ENCODE results near the gene FXN.

GRCh38 chr9:69090140-69090750 is 54.7 kb downstream of the FXN start:
- TF ChIP-seq CTCF (IDR thresholded peaks at IDR 0.05; ENCODE audit: low read length) (no peak), EZH2 (IDR thresholded peaks at IDR 0.05; ENCODE audit: borderline replicate concordance, low read length) (no peak)
